GM13977 (cell line): Measurements from ENCODE around the gene NSMF.

Source experiments
- DNase-seq: peaks from one replicate; pipeline ENCODE4 v3.0.0; 2012; ENCODE audit warnings: low spot score
- in situ Hi-C: fragments of 300-500 bp; cut with MboI; formaldehyde crosslinking; loops from one replicate; pipeline ENCODE4 v1.12.0; 2022; ENCODE audit warnings: low sequenced_read_pairs, low pct_unique_long_range_greater_than_20kb, mixed read lengths, inconsistent platforms; ENCODE audit not compliant: unreplicated experiment
- TF ChIP-seq, protein P1 (sequence below): IDR thresholded peaks from 2 replicates; pipeline ENCODE4 v1.5.1; 2012; ENCODE audit warnings: mild to moderate bottlenecking, control low read depth; ENCODE audit not compliant: insufficient read depth; ENCODE audit errors: extremely low read depth, missing control alignments

NSMF gene

DNA sequence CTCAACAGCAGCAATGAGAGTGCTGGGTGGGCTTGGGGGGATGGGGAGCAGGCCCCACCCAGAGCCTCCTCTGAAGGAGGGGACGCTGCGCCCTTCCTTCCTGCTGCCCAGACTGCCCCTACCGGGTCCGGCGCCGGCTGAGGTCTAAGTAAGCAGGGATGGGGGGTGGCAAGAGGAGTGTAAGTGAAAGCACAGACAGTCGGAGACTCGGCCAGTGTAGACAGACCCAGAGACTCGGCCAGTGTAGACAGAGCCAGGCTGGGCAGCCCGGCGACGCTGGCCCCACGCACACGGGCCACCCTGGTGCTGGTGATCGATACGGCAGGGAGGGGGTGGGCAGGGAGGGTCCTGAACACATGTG, 10.6 kb downstream of the NSMF start:
- TF ChIP-seq, protein P1, sequence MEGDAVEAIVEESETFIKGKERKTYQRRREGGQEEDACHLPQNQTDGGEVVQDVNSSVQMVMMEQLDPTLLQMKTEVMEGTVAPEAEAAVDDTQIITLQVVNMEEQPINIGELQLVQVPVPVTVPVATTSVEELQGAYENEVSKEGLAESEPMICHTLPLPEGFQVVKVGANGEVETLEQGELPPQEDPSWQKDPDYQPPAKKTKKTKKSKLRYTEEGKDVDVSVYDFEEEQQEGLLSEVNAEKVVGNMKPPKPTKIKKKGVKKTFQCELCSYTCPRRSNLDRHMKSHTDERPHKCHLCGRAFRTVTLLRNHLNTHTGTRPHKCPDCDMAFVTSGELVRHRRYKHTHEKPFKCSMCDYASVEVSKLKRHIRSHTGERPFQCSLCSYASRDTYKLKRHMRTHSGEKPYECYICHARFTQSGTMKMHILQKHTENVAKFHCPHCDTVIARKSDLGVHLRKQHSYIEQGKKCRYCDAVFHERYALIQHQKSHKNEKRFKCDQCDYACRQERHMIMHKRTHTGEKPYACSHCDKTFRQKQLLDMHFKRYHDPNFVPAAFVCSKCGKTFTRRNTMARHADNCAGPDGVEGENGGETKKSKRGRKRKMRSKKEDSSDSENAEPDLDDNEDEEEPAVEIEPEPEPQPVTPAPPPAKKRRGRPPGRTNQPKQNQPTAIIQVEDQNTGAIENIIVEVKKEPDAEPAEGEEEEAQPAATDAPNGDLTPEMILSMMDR = no peak
- DNase-seq = no peak
- in situ Hi-C loops = no loop called here

DNA sequence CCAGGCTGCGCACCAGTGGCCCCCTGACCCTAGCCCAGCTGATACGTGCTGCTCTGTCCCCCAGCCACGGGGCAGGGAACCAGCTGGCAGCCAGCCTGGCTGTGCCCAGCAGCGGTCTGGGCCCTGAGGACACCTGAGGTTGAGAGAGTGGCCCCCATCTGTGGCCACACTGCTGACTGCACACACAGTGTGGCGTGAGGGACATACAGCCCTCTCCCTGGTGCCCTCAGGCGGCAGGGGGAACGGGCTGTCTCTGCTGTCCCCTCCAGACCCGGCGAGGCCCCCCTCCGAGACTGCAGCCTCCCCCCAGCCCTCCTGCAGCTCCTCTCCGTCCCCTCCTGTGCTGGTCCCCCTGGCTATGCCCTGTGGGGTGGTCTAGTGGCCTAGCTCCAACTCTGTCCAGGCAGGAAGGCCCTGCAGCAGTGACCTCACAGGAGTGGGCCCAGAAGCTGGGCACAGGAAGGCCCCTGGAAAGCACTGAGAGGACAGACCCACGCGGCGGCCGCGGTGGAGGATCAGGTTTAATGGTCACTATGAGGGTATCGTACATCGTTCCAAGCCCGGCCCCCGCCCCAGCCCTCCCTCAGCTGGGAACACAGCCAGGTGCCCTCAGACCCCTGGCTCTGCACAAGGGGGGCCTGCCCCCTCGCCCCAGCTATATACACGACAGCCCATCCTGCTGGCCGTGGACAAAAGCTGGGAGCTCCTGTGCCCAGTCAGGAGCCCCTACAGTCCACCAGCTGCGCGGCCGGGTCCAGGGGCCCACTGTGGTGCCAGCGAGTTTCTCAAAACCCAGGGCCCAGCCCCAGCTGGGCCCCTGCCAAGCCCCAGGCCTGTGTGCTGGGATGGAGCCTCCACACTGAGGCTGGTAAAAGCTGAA, 11.2 kb downstream of the NSMF start:
- in situ Hi-C loops = no loop called here
- no peak for DNase-seq
- TF ChIP-seq, protein P1 = no peak

DNA sequence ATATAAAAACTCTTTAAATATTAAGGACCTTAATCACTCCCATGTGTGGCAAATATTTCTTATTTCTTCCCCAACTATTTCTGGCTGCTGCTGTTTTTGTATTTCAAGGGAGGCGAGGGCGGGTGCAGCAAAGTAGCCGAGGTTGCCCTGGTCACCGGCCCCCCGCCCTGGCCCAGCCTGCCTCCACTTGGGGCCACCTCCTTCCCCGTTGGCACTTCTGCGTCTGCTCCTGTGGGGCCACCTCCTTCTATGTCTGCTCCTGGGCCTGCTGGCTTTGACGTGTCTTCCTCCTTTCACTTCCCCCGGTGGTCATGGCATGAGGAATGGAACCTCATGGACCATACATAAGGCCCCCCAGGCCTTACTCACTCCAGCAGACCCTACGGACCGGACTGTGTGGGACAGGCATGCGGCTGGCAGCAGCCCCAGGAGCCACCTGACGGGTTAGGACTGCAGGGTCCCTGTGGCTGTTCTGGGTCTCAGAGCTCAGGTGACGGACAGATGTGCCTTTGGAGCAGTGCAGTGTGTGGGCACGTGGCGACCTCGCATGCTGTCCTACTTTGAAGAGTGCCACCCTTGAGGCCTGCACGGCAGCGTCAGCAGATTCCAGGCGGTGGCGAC, 12.2 kb downstream of the NSMF start:
- in situ Hi-C loops = no loop called here
- TF ChIP-seq, protein P1 = no peak
- DNase-seq = no peak

DNA sequence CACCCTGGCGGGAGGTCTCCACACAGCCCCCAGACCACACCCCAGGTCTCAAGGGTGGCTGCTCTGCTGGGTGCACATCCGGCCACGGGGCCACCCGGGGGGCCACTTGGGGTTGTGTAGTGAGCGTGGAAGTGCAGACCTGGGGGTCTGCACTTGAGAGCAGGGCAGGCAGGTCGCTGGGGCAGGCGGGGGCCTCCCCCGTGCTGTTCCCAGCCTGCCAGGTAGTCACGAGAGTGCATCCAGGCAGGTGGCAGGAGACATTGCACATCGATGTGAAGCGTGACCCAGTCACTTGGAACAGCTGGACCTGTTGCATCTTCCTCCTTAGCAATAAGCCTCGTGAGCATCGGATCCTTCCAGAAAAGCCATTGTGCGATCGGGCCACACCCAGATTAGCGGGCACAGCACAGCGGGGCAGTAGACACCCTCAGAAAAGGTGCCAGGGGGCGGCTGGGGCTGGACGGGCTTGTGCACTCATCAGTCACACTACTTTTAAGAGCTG, 13.2 kb downstream of the NSMF start:
- DNase-seq = no peak
- in situ Hi-C loops = no loop called here
- TF ChIP-seq, protein P1 = no peak

DNA sequence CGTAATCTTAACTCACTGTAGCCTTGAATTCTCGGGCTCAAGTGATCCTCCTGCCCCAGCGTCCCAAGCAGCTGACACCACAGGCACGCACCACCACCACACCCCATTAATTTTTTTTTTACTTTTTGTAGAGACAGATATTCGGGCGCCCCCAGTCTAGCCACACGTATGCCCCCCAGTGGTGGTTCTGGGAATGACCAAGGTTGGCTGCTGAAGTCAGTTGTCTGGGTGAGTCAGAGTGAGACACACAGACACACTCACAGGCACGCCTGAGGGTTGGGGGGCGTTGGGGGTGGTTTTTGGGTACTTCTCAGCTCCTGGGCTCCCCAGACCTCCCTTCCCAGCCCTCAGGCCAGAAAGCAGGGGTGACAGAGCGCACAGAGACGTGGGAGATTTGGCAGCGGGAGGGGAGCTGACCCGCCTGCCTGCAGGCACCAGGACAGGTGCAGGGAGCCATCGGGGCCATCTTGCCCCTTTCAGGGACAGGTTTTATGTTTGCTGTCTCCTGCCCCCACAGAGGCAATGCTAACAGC, 13.8 kb downstream of the NSMF start:
- in situ Hi-C loops = no loop called here
- peak; percentile 91 for DNase-seq
- TF ChIP-seq, protein P1 = peak; percentile 85

DNA sequence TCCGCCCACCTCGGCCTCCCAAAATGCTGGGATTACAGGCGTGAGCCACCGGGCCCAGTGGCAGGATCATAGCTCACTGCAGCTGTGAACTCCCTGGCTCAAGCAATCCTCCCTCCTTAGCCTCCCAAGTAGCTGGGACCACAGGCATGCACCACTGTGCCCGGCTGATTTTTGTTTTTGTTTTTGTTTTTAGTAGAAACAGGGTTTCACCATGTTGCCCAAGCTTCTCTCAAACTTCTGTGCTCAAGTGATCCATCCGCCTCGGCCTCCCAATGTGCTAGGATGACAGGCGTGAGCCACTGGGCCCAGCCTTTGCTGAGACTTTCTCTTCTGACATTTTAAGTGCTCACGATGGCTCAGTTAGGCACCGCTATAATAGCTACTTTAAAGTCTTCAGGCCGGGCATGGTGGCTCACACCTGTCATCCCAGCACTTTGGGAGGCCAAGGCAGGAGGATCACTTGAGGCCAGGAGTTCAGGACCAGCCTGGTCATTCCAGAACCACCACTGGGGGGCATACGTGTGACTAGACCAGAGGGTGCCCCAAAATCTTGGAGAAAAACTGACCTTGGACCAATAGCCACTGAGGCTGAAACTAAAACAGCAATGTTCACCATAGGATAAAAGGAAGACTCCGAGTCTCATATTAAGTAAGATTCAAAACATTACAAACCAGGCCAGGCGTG, 14.9 kb downstream of the NSMF start:
- DNase-seq = no peak
- TF ChIP-seq, protein P1 = no peak
- in situ Hi-C loops = no loop called here
